K562 (cell line): Measurements from ENCODE around the gene TADA2A. TPM values are rescaled to one million over a fixed set of nuclear protein-coding genes. Genes with fewer than 3 reads are reported as not detected.

Experiments
- ATAC-seq: fragments of 200-7000 bp; cut with Tn5 transposase; 3 replicates; pipeline ENCODE4 v1.9.1; 2020; ENCODE audit warnings: moderate library complexity
- BruUV-seq: library from RNA; stranded (reverse); fragments of 400-500 nt; replicated peaks from 2 replicates; lab custom pipeline; 2021; lab: Mats Ljungman, UMichigan
- CTCF ChIA-PET: fragments of 300-600 bp; formaldehyde crosslinking; extraction: SDS; loops from one replicate; lab custom pipeline; 2021; ENCODE audit warnings: low intra/inter-chr PET ratio; lab: Yijun Ruan, JAX
- POLR2A ChIA-PET: fragments of 300-600, 350-650 bp; sonication (Branson Sonifier 250); formaldehyde crosslinking; extraction: SDS; loops from one replicate; lab custom pipeline; 2021; ENCODE audit warnings: antibody characterized with exemption, inconsistent platforms; lab: Yijun Ruan, JAX
- DNase-seq, 4 experiments: peaks; one replicate each; pipeline versions ENCODE4 v3.0.0 to v3.0.0-alpha.2; 2011 to 2018; ENCODE audit warnings: low spot score in 3 of 4, mixed read lengths in 3 of 4; ENCODE audit errors: extremely low read depth in 1 of 4
- FAIRE-seq: peaks from 2 replicates; lab custom pipeline; 2011; peaks lifted over from hg19 to GRCh38; lab: Jason Lieb, UNC
- H2AFZ ChIP-seq: 2 replicates; pipeline ENCODE4 v1.6.0; 2011; ENCODE audit warnings: low read depth, low read length, control low read depth, inconsistent platforms
- H3K27ac ChIP-seq: fragments of 200-600 bp; 3 replicates; pipeline ENCODE4 v1.8.0; 2011; ENCODE audit warnings: low read depth, mild to moderate bottlenecking, control low read depth, inconsistent platforms, low read length, moderate library complexity, mixed read lengths; ENCODE audit errors: extremely low read depth
- H3K27me3 ChIP-seq, 2 experiments: fragments of 300-600 bp in 1 of 2; 2 replicates in 1 of 2; 3 replicates in 1 of 2; pipeline versions ENCODE4 v1.6.0 to v1.8.0; 2011; ENCODE audit warnings: inconsistent platforms in 2 of 2, low read length in 2 of 2, mild to moderate bottlenecking in 1 of 2, mixed read lengths in 1 of 2, moderate library complexity in 1 of 2; ENCODE audit not compliant: control insufficient read depth in 2 of 2, insufficient read depth in 2 of 2
- H3K36me3 ChIP-seq: fragments of 300-600 bp; 3 replicates; pipeline ENCODE4 v1.8.0; 2011; ENCODE audit warnings: mild to moderate bottlenecking, low read length, inconsistent platforms; ENCODE audit not compliant: control insufficient read depth, insufficient read depth
- H3K4me1 ChIP-seq, 2 experiments: fragments of 200-600 bp in 1 of 2; replicated peaks in 1 of 2; 2 replicates in 1 of 2; 3 replicates in 1 of 2; pipeline versions ENCODE4 v1.5.1 to v1.8.0; 2011; ENCODE audit warnings: inconsistent platforms in 2 of 2, low read length in 2 of 2, mild to moderate bottlenecking in 1 of 2, mixed read lengths in 1 of 2, moderate library complexity in 1 of 2; ENCODE audit not compliant: control insufficient read depth in 2 of 2, insufficient read depth in 2 of 2
- H3K4me2 ChIP-seq: 2 replicates; pipeline ENCODE4 v1.6.1; 2011; ENCODE audit warnings: low read length, control low read depth, inconsistent platforms, mixed read lengths; ENCODE audit not compliant: insufficient read depth
- H3K4me3 ChIP-seq: fragments of 200-600 bp; sonication (generic), shearing (Covaris generic); 2 replicates; pipeline ENCODE4 v1.5.1; 2016; ENCODE audit warnings: control low read depth, inconsistent platforms
- H3K79me2 ChIP-seq: fragments of 200-600 bp; 3 replicates; pipeline ENCODE4 v1.8.0; 2011; ENCODE audit warnings: low read length, inconsistent platforms; ENCODE audit not compliant: control insufficient read depth, insufficient read depth
- H3K9ac ChIP-seq, 2 experiments: 2 replicates each; pipeline versions ENCODE4 v1.6.0 to v1.6.1; 2011; ENCODE audit warnings: low read depth in 2 of 2, low read length in 2 of 2, control low read depth in 1 of 2, inconsistent platforms in 1 of 2, mild to moderate bottlenecking in 1 of 2, mixed read lengths in 1 of 2; ENCODE audit not compliant: insufficient read depth in 1 of 2
- H3K9me1 ChIP-seq: one replicate; pipeline ENCODE4 v1.6.0; 2011; ENCODE audit warnings: inconsistent platforms, mild to moderate bottlenecking, low read length, moderate library complexity; ENCODE audit not compliant: control insufficient read depth, insufficient read depth
- H3K9me3 ChIP-seq: replicated peaks from 2 replicates; pipeline ENCODE4 v1.5.1; 2011; ENCODE audit warnings: low read depth, low read length, inconsistent platforms; ENCODE audit not compliant: control insufficient read depth, insufficient read depth
- H4K20me1 ChIP-seq: replicated peaks from 2 replicates; pipeline ENCODE4 v1.6.1; 2011; ENCODE audit warnings: low read length, inconsistent platforms, mixed read lengths; ENCODE audit not compliant: control insufficient read depth, insufficient read depth
- FOSL1 ChIP-seq: fragments of 200-800 bp; sonication (Bioruptor generic); conservative IDR thresholded peaks from 2 replicates; pipeline ENCODE4 v1.6.1; 2016; ENCODE audit warnings: missing genetic modification characterization, missing compliant biosample characterization
- HNRNPL ChIP-seq: fragments of 200-400 bp; formaldehyde crosslinking; IDR thresholded peaks from 2 replicates; pipeline ENCODE4 v1.6.1; 2017; ENCODE audit warnings: low read depth, mild to moderate bottlenecking, low read length
- ILK ChIP-seq: fragments of 450-650 bp; IDR thresholded peaks from 2 replicates; pipeline ENCODE4 v1.6.1; 2016; ENCODE audit warnings: missing genetic modification characterization, low read depth, mild to moderate bottlenecking, missing compliant biosample characterization, moderate library complexity, borderline replicate concordance
- KDM1A ChIP-seq, 2 experiments: fragments of 450-650 bp; IDR thresholded peaks; 2 replicates each; pipeline ENCODE4 v1.6.1; 2016; ENCODE audit warnings: mild to moderate bottlenecking in 2 of 2
- RBM15 ChIP-seq: fragments of 200-400 bp; formaldehyde crosslinking; IDR thresholded peaks from 2 replicates; pipeline ENCODE4 v1.6.1; 2018; ENCODE audit warnings: mild to moderate bottlenecking, low read length, moderate library complexity; ENCODE audit not compliant: insufficient read depth
- TOE1 ChIP-seq, 2 experiments: fragments of 450-650 bp in 1 of 2; sonication (generic) in 1 of 2; formaldehyde crosslinking in 1 of 2; IDR thresholded peaks; 2 replicates each; pipeline versions ENCODE4 v1.7.1 to v1.8.0; 2016 to 2022; ENCODE audit warnings: borderline replicate concordance in 2 of 2, mild to moderate bottlenecking in 2 of 2, antibody characterized with exemption in 1 of 2, inconsistent platforms in 1 of 2, low read depth in 1 of 2, missing genetic modification reagents in 1 of 2, moderate library complexity in 1 of 2
- ZNF695 ChIP-seq: fragments of 450-650 bp; formaldehyde crosslinking; IDR thresholded peaks from 2 replicates; pipeline ENCODE4 v1.4.0; 2020; ENCODE audit warnings: mild to moderate bottlenecking, moderate library complexity
- ZNF75A ChIP-seq: fragments of 450-650 bp; formaldehyde crosslinking; IDR thresholded peaks from 2 replicates; pipeline ENCODE4 v1.4.0; 2020; ENCODE audit warnings: mild to moderate bottlenecking
- ZNF778 ChIP-seq: fragments of 450-650 bp; formaldehyde crosslinking; IDR thresholded peaks from 2 replicates; pipeline ENCODE4 v1.4.0; 2020; ENCODE audit warnings: mild to moderate bottlenecking, moderate library complexity
- WGBS: fragments of 100-300 bp; shearing (Covaris generic); methylation state at CpG from one replicate; pipeline ENCODE4 v1.1.6; 2016; ENCODE audit warnings: low coverage, mixed read lengths; ENCODE audit not compliant: insufficient coverage; ENCODE audit errors: missing lambda C conversion rate; 5-methylcytosine and 5-hydroxymethylcytosine counted together
- in situ Hi-C: fragments of 300-500 bp; cut with MboI; formaldehyde crosslinking; loops from 4 replicates; pipeline ENCODE4 v1.15.0; 2018; ENCODE audit warnings: inconsistent platforms, mixed read lengths
- intact Hi-C: fragments of 100-400 bp; cut with micrococcal nuclease; formaldehyde crosslinking; loops from 2 replicates; pipeline ENCODE4 v1.14.2; 2022
- polyA plus RNA-seq, 8 experiments: library from polyadenylated mRNA; depleted of rRNA in 4 of 8; stranded (reverse) in 5 of 8; unstranded in 3 of 8; fragments of >200 nt; fragmentation: Nextera tagmentation in 2 of 8; fragmentation: Illumina TruSeq in 1 of 8; extraction: Ambion mirVana in 2 of 8; extraction: Trizol in 1 of 8; gene quantifications; 2 replicates each; pipeline versions ENCODE4 v1.2.1 to v1.2.3, GENCODE V29; 2011 to 2014; ENCODE audit warnings: inconsistent platforms in 1 of 8, missing spikeins in 1 of 8
- total RNA-seq, 7 experiments: library from RNA; depleted of rRNA in 6 of 7; stranded (reverse); fragments of >200 nt in 6 of 7; fragmentation: Illumina TruSeq in 2 of 7; extraction: Trizol in 2 of 7; gene quantifications; 2 replicates each; pipeline versions ENCODE4 v1.2.1 to v1.2.3, GENCODE V29; 2011 to 2021; ENCODE audit warnings: low replicate concordance in 1 of 7
- TF ChIP-seq, protein P1 (sequence below): sonication (generic); IDR thresholded peaks from 2 replicates; pipeline ENCODE4 v1.6.1; 2016
- TF ChIP-seq, protein P2 (sequence below): sonication (generic); formaldehyde crosslinking; IDR thresholded peaks from 2 replicates; pipeline ENCODE4 v1.8.0; 2022; ENCODE audit warnings: missing genetic modification reagents, mild to moderate bottlenecking, borderline replicate concordance

The TADA2A gene
- total and polyA plus RNA-seq, 9 of the 15 experiments (the other 6 are each of a cell fraction or from before 2014, with no cell fraction given) = 13.8 to 37.7 (median 25.0) TPM

GRCh38 chr17:37446027-37446426 lies 39.3 kb downstream of the TADA2A start:
- H3K79me2 ChIP-seq = no peaks in the 10 kb centered on the region
- H2AFZ ChIP-seq = no peak overlapping the region
- no peak overlapping the region for H3K27ac ChIP-seq
- no peaks in the 10 kb centered on the region for H3K9me1 ChIP-seq
- no peak for DNase-seq
- TF ChIP-seq ILK (tag) = no peak
- no peak for TF ChIP-seq TOE1 (IDR thresholded peaks at IDR 0.05; ENCODE audit: borderline replicate concordance)
- TF ChIP-seq TOE1 (CRISPR knock-in tag; IDR thresholded peaks at IDR 0.05; ENCODE audit: borderline replicate concordance, low read depth) = no peak
- no peak overlapping the region for H3K9ac ChIP-seq
- no peaks in the 10 kb centered on the region for H3K9me3 ChIP-seq
- ChIA-PET CTCF (no interaction called here), POLR2A (no interaction called here)
- no peaks in the 10 kb centered on the region for H3K27me3 ChIP-seq
- intact Hi-C loops (no loop called here), in situ Hi-C loops (no loop called here)
- no TSS peak for BruUV-seq
- no peaks in the 10 kb centered on the region for H3K4me1 ChIP-seq
- peaks cover 70% of the 10 kb centered on the region for H3K36me3 ChIP-seq
- FAIRE-seq = no peak
- no peak for ATAC-seq
- WGBS = 58% methylated on average over 4 of the region's 4 CpGs
- no peak overlapping the region for H3K4me3 ChIP-seq
- no peaks in the 10 kb centered on the region for H4K20me1 ChIP-seq
- H3K4me2 ChIP-seq = no peak overlapping the region

DNA sequence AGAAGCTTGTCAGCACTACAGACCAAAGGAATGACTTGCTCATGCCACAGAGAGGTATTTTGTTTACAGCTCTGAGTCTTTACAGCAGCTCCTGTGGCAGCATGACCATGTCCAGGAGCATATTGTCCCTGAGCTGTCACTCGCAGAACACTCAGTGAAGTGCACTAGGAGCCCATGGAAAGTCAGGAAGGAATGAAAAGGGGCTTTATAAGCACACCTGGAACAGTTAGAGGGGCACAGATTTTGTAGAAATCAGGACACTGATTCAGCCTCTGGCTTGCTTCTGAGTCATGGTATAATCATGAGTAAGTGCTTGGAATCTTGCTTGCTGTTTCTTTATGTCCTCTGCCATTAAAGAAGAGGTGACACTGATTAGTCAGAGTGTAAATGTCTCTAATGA lies 41.0 kb downstream of the TADA2A start:
- FAIRE-seq = no peak
- Histone ChIP-seq H3K9me1 (no peaks in the 10 kb centered on the region), H3K36me3 (peaks cover 61% of the 10 kb centered on the region), H4K20me1 (no peaks in the 10 kb centered on the region), H3K4me1 (no peaks in the 10 kb centered on the region), H3K4me3 (no peak overlapping the region), H3K9me3 (no peaks in the 10 kb centered on the region), H3K27ac (no peak overlapping the region), H2AFZ (no peak overlapping the region), H3K9ac (no peak overlapping the region), H3K4me2 (no peak overlapping the region), H3K79me2 (no peaks in the 10 kb centered on the region), H3K27me3 (no peaks in the 10 kb centered on the region)
- BruUV-seq = no TSS peak
- CTCF ChIA-PET = no interaction called here
- in situ Hi-C loops = no loop called here
- intact Hi-C loops = no loop called here
- POLR2A ChIA-PET = no interaction called here
- DNase-seq = no peak
- ATAC-seq = no peak
- WGBS = 82% methylated on average over 1 of the region's 1 CpG
- TF ChIP-seq ZNF75A (CRISPR knock-in tag) (no peak), HNRNPL (no peak), ZNF778 (CRISPR knock-in tag) (no peak), RBM15 (no peak), ZNF695 (no peak), FOSL1 (tag) (peak; percentile 45), KDM1A (IDR thresholded peaks at IDR 0.05) (peak in 1 of 2 experiments; percentile 50; a peak in 1 of 4 replicates)
- TF ChIP-seq, protein P1, sequence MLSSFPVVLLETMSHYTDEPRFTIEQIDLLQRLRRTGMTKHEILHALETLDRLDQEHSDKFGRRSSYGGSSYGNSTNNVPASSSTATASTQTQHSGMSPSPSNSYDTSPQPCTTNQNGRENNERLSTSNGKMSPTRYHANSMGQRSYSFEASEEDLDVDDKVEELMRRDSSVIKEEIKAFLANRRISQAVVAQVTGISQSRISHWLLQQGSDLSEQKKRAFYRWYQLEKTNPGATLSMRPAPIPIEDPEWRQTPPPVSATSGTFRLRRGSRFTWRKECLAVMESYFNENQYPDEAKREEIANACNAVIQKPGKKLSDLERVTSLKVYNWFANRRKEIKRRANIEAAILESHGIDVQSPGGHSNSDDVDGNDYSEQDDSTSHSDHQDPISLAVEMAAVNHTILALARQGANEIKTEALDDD = no peak
- TF ChIP-seq, protein P2, sequence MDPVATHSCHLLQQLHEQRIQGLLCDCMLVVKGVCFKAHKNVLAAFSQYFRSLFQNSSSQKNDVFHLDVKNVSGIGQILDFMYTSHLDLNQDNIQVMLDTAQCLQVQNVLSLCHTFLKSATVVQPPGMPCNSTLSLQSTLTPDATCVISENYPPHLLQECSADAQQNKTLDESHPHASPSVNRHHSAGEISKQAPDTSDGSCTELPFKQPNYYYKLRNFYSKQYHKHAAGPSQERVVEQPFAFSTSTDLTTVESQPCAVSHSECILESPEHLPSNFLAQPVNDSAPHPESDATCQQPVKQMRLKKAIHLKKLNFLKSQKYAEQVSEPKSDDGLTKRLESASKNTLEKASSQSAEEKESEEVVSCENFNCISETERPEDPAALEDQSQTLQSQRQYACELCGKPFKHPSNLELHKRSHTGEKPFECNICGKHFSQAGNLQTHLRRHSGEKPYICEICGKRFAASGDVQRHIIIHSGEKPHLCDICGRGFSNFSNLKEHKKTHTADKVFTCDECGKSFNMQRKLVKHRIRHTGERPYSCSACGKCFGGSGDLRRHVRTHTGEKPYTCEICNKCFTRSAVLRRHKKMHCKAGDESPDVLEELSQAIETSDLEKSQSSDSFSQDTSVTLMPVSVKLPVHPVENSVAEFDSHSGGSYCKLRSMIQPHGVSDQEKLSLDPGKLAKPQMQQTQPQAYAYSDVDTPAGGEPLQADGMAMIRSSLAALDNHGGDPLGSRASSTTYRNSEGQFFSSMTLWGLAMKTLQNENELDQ = no peak
